Measurements from ENCODE around the gene CLDND2.
A peak's percentile ranks its signal among the peaks of the same experiment; 100 is the strongest.

CLDND2 gene

DNA sequence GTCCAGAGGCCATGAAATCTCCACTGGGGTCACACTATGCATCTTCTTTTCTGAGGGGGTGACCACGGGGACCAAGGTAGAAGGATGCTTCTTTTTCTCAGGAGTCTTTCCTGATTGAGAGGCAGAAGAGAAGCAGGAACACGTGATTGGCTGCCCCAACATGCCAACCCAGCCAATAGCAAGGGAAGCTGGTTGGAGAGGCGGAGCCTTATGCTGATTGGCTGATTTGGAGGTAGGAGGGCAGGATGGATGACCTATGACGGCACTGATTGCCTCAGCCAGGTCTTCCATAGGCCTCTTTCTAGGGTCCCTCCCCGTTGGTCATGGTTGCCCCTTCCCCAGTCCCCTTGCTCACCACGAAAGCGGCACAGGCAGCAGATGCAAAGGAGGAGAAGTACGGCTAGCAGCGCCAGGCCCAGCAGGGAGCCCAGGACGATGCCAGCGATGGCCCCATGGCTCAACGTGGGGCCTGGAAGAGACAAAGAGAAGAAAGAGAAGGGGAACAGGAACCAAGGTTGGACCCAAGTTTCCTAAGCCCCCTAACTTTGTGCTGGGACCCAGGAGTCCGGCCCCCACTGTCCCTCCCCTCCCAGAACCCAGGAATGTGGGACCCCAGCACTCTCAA lies 34.9 kb downstream of the CLDND2 start:
- DNase-seq, result no peak

DNA sequence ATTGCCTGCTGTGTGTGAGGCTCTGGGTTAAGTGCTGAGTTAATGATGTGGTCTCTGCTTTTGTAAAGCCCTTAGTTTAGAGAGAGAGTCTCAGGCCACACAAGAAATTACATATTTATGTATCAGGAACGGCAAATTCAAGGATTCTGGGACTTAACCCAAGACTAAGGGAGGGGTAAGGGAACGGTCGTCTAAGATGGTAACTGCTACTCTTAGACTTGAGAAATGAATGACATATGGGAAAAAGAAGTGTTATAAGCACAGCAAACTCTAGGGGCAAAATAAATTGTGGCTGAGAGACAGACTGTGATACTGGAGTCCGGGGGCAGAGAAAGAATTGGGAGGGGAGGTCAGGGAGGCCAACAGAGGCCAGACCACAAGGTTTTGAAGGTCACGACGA lies 37.1 kb downstream of the CLDND2 start:
- DNase-seq, result no peak

DNA sequence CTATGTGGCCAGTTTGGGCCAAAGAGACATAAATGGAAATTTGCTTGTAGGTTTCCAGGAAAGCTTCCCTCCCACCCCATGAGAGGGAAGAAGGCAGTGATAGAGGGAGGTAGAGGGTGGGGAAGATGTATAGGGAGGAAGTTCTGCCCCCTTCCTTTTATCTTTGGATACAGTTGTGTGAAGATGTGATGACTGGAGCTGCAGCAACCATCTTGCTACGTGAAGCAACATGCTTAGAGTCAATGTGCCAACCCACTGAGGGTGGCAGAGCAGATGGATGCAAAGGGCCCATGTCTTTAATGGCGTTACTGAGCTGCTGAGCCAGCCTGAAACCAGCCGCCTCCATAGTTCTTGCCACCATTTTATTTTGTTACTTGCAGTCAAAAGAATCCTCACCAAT lies 37.6 kb downstream of the CLDND2 start:
- no peak for DNase-seq

- no peak for DNase-seq
These were observed 38.4 kb downstream of the CLDND2 start for GRCh38 chr19:51330366-51330765.

DNA sequence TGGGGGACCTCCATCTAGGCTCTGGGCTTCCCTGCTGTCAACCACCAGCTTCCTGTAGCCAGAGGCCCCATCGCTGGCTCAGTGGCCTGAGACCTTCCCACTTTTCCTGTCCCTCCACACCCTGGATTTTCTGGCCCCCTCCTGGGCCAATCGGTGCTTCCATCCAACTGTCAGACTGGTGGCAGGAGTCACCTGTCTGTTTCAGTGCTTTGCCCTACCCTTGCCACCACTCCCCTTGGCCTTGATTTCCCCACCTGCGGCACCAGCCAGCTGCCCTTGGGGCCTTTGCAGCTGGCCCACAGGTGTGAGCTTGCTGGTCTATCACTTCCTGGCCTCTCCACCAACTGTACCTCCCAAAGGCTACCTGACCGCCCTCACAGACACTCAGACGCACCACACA lies 39.4 kb downstream of the CLDND2 start:
- no peak for DNase-seq

DNA sequence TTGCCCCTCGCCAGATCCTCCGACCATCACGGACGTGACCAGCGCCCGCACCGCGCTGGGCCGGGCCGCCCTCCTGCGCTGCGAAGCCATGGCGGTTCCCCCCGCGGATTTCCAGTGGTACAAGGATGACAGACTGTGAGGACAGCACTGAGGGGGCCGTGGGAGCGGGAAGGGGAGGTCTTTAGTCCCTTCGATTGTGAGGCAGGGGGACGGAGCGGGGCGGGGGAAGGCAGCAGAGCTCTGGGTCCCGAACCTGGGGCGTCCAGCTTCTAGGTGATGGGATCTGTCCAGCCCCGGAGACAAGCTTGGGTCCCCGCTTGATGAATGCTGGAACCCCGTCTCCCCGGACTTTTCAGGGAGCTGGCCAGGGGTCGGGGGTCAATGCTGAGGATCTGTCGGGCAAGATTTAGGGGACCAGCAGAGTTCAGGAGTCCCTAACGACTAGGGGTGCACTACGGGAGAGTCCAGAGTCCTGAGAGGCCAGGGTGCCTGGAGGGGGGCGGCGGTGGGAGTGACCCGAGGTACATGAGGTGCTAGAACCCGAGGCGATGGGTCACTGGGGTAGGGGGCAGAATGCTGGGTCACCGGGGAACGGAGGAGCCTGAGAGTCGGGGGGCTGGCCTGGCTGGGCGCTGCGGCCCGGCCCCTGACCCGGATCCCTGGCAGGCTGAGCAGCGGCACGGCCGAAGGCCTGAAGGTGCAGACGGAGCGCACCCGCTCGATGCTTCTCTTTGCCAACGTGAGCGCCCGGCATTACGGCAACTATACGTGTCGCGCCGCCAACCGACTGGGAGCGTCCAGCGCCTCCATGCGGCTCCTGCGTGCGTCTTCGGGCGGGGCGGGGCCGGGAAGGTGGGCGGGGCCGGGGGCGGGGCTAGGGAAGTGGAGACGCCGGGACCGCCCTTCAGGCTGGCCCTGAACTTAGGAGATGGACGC lies 41.5 kb downstream of the CLDND2 start:
- DNase-seq, result peak in 4 of 58 donors; percentile 10 to 28 (median 20)

GRCh38 chr19:51326216-51327065 lies 42.4 kb downstream of the CLDND2 start:
- no peak for DNase-seq

- no peak for DNase-seq
These were observed 43.4 kb downstream of the CLDND2 start for GRCh38 chr19:51325161-51325976.

GRCh38 chr19:51324167-51324481 lies 44.7 kb downstream of the CLDND2 start:
- no peak for DNase-seq

GRCh38 chr19:51323481-51324166 lies 45.2 kb downstream of the CLDND2 start:
- no peak for DNase-seq

- no peak for DNase-seq
These were observed 47.0 kb downstream of the CLDND2 start for GRCh38 chr19:51321799-51322198.

- DNase-seq, result peak in 12 of 58 donors; percentile 6 to 48 (median 28)
These were observed 48.5 kb downstream of the CLDND2 start for GRCh38 chr19:51320280-51320657.

DNA sequence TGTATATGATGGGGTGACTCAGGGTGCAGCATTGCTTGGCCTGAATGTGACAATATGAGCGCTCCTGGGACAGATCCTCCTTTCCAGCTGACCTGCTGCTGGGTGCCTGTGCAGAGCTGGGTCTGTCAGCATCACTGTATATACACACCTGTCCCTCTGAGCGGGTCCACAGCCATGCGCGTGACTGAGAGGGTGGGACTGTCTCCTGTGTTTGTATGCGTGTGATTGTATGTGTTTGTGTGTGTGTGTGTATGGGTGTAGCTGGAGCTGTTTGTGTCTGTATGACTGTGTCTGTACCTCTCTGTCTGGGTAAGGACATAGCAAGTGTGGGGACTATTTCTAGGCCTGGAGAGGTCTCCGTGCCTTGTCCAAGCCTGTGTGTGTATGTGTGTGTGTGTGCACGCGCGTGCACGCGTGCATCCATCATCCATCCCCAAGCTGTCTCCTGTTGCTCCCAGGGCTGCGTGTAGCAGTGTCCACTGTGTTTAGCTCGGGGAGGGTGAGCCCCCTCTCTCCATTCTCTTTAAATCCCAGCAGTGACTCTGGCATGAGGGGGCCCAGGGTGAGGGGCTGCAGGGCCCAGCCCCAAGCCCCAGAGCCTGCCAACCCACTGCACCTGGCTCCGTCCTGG lies 49.0 kb downstream of the CLDND2 start:
- DNase-seq, result no peak

DNA sequence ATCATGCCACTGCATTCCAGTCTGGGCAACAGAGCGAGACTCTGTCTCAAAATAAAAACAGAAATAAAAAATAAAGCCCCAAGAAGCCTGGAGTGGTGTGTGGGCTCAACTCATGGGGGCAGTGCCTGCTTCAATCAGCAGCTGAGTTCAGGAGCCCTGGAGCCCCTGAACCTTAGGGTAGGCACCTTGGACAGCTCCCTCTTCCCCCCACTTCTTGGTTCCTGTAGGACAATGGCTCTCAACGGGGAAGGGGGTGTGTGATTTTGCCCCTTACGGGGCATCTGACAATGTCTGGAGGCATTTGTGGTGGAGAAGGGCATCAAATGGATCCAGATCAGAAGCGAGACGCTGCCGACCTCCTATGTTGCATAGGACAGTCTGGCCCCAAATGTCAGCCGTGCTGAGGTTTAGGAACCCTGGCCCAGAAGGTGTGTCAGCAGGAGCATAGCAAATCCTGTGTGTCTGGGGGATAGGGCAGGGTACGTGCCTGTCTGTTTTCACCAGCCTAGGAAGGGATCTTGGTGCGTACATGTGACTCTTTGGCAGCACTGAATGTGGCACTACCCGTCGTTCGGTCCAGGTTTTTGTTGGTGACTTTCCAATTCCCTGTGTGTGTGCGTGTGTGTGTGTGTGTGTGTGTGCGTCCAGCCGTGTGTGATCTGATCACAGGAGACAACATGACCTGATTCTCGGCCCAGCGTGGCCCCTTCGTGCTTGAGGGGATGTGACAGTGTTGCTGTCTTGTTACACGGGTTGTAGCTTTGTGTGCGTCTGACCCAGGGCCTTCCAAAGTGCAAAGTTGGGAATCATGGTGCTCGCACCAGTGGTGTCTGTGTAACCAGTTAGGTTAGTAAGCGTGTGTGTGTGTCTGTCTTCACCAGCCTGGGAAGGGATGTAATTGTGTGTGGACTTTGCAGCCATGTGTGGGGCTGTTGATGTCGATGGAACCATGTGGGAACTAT lies 49.8 kb downstream of the CLDND2 start:
- no peak for DNase-seq

GRCh38 chr19:51317968-51318367 lies 50.8 kb downstream of the CLDND2 start:
- DNase-seq, result no peak

GRCh38 chr19:51317376-51317775 lies 51.4 kb downstream of the CLDND2 start:
- DNase-seq, result peak in 1 of 58 donors; percentile 7
